Stomach (tissue), 4 donors: ENCODE results near the gene MBD3L1.

Experiments
- CTCF ChIP-seq, 7 experiments: fragments of 450-650 bp in 4 of 7; fragments of 200-600 bp in 3 of 7; sonication (generic) in 3 of 7; IDR thresholded peaks; one replicate each; pipeline ENCODE4 v1.5.1; 2016 to 2019; ENCODE audit warnings: antibody characterized with exemption in 7 of 7, control low read depth in 2 of 7, mild to moderate bottlenecking in 1 of 7
- POLR2AphosphoS5 ChIP-seq, 3 donors: sonication (generic); formaldehyde crosslinking; IDR thresholded peaks; one replicate each; pipeline ENCODE4 v1.6.1; 2016; ENCODE audit warnings: antibody characterized with exemption in 3 of 3

- no peak for TF ChIP-seq CTCF (IDR thresholded peaks at IDR 0.05)
- no peak for TF ChIP-seq POLR2AphosphoS5 (IDR thresholded peaks at IDR 0.05)
Observed at GRCh38 chr19:8849232-8849631, 17.1 kb downstream of the MBD3L1 start.
